Hindlimb muscle (tissue), 1 donor: ENCODE results near the gene STUM. TPM values are rescaled to one million over a fixed set of nuclear protein-coding genes. Genes with fewer than 3 reads are reported as not detected.
"Not testable (repeated sequence)": the region's sequence is repeated elsewhere in the genome, so short reads cannot be mapped to it uniquely, and the experiment has no call there.

Experiments used
- DNase-seq: peaks from one replicate; pipeline ENCODE4 v3.0.0-alpha.2; 2013
- polyA plus RNA-seq: library from polyadenylated mRNA; unstranded; fragments of 120-200 nt; gene quantifications from one replicate; pipeline ENCODE4 v1.2.1, GENCODE V29; 2013; ENCODE audit not compliant: insufficient read length

The STUM gene
- polyA plus RNA-seq, 1 donor, result 20.5 TPM

DNA sequence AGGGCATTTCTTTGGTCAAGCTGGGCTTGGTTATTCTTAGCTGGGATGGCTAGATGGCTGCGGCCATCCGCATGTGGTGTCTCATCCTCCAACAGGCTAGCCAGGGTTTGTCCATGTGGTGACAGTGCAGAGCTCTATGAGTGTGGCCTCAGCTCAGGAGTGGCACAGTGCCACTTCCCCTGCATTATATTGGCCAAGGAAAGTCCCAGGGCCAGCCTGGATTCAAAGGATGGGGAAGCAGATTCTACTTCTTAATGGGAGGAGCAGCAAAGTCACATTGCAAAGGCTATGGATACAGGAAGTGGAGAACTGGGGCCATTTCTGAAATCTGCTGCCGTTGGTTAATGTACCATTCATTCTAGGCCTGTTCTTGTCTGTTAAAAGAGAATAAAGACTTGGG is 34.4 kb downstream of the STUM start:
- DNase-seq, result no peak

DNA sequence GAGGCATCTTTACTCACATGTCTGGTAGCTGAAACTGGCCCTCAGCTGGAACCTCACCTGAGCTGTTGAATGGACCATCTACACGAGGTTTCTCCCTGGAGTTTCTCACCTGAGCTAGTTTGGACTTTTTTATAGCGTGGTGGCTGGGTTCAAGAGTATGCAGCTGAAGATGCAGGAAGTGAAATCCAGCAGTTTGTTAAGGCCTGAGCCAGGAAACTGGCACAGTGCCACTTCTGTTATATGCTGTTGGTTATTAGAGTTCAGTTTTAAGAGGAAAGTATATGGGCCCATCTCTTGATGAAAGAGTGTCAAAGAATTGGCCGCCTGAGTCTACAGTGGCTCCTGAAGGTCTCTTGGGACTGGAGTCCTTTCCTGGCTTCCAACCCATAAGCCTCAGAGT is 35.6 kb downstream of the STUM start:
- no peak for DNase-seq

DNA sequence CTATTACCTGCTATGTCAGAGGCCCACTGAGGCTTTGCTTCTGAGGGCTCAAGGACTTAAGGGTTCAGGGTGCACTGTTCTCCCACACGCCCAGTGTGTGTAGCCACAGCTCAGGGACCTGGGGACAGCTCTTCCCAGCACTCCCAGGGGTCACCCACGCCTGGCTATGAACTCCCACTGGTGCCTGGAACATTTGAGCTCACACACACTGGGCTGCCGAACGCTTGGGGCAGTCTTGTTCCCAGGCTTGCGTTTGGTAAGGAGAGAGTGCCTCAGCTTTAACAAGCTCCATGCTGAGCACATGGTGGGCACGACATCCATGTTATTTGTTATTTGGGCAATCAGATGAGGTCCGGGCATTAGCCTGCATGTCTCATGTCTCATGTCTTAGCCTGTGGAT is 37.6 kb downstream of the STUM start:
- no peak for DNase-seq

DNA sequence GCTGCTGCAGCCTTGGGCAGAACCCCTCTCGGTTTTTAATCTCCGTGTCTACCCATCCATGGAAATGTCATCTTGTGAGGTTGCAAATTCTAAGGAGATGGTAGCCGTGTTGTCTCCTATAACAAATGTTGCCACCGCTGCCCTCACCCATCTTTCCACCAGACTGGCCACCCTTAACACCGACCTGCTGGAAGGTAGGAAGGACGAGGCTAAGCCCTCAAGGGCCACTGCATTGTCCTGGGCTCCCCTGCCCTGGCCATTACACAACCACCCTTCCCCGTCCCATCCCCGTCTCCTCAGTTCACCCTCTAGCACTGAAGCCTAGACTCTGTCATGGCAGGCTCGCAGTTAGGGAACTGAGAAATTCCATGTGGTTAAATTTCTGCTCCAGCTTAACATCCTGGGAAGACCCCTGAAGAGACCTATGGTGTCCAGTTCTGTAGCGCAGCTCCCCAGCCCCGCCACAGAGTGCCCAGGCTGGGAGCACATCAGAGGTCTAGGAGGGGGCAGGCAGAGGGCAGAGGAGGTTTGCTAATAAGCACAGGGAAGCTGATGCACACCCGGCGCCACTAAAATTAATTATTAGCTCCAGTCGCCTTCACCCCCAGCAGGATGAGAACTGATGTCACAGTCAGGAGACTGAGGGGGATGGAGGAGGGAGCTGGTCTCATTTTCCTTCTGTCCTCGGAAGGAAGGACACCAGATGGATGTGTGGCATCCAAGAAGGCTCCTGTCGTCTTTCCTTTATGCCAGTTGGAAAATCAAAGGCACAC is 38.3 kb downstream of the STUM start:
- no peak for DNase-seq

DNA sequence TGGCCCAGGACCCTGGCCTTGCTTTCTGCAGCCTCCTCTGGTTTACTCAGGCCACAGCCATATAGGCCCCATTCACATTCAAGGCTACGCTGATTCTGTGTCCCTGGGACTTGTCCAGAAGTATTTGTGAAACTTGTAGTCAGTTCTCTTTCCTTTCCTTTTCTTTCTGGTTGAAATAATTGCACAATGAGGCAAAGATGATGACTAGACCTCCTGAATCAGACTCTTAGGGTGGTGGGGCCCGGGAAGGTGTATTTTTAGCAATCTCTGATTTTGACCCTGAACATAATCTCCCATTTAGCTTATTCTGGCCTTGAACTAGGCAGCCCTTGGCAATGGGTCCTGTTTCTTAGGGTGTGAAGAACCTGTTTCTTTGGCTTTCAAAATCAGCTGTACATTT is 39.9 kb downstream of the STUM start:
- no peak for DNase-seq

DNA sequence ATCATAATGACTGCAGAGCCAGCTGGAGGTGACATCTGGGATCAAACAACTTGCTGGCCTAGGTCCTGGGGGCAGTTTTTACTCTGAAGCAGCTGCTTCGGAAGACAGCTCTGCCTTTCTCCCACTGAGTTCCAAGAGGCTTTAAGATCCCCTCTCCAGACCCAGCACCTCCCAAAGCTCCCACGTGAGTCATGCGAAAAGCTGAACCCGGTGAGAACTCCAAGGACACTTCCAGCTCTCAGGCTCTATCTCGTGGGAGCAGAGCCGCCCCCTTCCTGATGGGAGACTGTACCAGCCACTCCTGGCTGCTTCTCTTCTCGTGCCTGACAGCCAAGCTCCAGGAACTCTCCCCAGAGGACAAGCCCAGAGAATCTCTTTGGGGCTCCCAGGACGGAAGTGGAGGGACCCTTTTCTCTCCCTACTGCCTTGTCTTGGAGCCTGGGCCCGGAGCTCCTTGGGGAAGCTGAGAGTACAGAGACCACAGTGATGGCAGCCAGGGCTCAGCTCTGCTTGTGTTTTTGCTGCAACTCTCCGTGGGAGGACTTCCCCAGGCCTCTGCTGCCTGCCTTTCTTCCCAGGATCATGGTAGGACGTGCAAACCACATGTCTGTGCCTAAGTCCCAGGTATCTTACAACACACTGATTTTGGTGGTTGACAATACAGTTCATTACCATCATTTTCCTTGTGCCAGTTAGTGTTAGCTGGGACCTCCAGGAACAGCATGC is 40.6 kb downstream of the STUM start:
- no peak for DNase-seq

DNA sequence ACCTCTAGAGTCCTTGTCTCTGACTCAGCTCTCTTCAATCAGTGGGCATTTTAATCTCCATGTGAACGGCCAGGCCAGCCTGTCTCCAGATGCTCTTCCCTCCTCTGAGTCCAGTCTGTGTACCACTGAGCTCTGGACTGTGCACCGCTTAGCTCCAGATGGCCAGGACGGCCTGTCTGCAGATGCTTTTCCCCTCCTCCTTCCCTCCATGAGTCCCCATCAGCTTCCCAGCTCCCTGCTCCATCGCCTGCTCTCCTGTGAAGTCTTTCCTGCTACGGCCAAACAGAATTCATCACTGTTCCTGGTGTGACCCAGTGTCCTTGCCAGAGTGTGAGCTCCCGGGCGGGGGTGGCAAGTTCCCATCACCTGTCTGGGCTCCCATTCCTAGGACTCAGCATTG is 42.0 kb downstream of the STUM start:
- no peak for DNase-seq

DNA sequence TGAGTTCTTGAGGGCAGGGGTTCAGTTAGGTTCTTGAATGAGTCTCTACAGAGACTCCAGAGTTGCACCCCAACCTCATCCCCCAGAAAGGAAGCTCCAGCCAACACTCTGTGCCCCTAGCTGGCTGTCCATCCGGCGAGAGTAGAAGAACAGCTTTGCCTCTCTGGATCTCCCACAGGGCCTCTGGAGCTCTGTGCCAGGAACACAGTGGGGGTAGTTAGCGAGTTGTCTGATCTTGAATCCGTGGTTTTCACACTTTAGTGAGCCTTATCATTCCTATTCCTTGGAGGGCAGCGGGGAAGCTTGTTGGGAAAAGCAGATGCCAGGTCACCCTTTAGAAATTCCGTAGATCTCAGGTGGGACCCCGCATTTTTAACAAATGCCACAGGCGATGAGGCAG is 45.0 kb downstream of the STUM start:
- no peak for DNase-seq

DNA sequence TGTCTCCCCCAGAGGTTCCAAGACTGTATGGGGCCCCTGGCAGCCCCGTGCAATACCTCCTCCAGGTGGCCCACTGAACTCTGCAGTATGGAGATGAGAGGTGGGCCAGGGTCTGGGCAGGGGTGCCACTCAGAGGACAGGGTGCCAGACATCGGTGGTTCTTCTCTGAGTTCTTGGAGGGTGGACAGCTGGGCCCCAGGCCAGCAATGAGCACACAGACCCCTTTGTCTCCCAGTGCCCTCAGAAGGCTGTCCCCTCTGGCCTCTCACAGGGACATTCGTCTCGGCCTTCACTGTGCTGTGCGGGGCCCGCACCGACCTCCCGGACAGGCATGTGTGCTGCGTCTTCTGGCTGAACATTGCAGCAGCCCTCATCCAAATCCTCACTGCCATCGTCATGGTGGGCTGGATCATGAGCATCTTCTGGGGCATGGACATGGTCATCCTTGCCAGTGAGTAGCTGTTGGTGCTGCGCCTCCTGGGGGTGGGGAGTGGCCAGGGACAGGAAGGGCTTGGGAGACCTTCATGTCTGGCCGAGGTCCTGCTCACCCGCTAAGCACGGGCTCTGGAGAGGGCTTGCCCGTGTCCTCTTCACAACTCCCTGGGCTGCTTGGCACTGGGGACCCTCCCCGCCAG is 48.1 kb downstream of the STUM start:
- no peak for DNase-seq

DNA sequence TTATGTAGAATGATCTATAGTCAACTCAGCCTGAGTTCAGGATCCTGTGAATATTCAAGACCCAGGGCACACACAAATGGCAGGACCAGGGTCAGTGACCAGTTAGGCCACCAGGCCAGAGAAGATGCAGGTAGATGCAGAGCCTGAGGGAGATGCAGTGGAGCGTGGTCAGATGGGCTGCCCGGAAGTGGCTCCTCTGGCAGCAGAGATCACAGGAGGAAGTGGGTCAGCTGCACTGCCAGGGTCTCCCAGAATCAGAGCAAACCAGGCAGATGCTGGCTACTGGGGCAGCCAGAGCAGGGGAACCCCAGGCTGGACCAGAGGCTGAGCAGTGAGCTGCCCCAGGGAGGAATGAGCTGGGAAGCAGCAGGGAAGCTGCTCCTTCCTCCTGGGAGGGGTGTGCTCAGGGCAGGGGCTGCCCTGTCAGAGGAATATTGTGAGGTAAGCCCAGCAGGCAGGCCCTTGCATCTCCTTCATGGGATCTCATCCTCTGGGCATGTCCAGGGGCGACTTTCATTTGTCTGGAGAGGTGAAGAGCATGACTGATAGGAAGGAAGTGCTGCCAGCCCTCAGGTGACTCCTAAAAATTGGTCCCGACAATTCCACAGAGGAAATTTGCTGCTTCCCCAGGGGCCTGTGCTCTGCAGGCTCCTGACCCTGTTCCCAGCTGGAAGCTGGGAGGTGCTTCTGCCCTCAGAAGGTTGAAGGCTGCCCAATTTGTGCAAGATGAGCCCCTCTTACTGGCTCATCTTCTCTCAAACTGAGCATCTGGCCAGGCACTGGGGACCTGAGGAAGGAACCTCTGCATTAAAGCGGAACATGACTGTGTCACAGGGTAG is 49.3 kb downstream of the STUM start:
- no peak for DNase-seq

DNA sequence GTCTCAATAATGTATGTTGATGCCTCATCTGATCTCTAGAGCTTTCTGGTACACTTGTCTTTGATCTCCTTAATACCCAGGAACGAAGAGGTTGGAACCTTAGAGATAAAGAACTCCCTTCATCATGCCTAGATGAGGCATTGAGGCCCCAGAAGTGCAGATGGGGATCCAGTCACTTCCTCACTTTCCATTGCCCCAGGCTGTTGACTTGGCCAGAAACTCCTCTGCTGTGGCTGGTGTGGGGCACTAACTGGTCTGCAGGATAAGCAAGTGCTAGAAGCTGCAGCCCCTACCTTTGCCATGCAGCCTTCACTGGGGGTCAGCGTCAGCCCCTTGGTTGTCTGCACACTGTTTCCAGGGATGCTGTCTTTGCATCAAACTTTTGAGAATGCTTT is 49.9 kb downstream of the STUM start:
- DNase-seq, result no peak

DNA sequence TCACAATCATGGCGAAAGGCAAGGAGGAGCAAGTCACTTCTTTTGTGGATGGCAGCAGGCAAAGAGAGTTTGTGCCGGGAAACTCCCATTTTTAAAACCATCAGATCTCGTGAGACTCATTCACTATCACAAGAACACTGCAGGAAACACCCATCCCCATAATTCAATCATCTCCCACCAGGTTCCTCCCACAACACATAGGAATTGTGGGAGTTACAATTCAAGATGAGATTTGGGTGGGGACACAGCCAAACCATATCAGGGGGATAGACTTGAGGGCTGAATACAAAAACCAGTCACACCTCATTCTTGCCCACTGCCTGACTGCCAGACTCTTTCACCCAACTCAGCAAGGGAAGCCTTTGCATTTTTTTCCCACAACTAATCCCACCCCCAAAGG is 50.4 kb downstream of the STUM start:
- DNase-seq, result not testable (repeated sequence)

DNA sequence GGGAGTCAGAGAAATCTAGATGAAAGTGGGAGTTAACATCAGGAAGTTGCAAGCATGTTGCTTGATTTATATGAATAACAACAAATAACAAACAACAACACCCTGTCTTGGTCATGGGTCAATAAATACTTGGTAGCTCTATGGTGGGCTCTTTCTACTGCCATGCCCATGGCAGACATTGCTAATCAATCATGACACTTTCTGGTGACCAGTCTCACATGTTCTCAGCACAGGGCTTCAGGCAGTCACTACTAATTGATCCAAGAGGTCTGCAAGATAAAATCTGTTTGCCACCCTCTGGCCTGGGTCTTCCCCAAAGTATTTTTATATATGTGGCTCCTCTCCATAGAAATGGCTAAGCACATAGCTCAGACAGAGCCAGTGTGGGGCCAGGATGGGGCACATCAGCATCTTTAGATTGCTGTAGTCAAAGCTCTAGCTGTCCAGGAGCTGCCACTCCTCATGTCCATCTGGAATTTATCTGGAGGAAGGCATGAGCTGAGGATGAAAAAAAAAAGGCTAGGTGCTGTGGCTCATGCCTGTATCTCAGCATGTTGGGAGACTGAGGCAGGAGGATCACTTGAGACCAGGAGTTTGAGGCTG is 51.2 kb downstream of the STUM start:
- no peak for DNase-seq

DNA sequence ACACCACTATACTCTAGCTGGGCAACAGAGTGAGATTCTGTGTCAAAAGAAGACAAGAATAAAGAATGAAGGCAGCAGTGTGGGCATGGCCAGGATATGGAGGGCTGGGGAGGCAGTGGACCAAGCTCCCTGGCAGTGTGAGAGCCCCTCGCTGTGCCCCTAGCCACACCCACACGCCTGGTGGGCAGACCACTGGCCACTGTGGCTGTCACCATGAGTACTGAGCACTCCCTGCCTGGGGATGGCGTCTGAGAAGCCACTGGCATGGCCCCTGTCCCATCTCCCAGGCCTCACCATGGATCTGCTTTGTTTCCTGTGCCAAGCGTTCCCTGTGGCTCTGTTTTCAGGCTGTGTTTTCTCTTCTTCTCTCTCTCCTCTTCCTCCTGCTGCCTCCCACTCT is 51.7 kb downstream of the STUM start:
- DNase-seq, result no peak

DNA sequence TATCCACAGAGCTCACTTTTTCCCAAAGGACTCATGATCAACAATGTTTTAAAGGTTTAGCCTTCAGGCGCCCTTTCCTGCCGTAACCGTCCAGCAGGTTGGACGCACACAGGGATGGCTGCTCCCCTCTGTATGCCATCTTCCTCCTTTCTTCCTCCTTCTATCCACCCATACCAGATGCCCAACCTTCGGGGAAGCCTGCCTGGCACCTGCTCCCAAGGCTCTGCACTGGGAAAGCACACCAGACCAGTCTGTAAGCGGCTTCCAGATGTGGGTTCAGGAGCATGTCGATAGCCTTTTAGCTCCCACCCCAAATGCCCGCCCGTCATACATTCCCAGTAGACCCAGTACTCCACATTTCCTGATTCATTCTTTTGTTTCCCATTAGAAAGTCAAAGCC is 52.9 kb downstream of the STUM start:
- no peak for DNase-seq

DNA sequence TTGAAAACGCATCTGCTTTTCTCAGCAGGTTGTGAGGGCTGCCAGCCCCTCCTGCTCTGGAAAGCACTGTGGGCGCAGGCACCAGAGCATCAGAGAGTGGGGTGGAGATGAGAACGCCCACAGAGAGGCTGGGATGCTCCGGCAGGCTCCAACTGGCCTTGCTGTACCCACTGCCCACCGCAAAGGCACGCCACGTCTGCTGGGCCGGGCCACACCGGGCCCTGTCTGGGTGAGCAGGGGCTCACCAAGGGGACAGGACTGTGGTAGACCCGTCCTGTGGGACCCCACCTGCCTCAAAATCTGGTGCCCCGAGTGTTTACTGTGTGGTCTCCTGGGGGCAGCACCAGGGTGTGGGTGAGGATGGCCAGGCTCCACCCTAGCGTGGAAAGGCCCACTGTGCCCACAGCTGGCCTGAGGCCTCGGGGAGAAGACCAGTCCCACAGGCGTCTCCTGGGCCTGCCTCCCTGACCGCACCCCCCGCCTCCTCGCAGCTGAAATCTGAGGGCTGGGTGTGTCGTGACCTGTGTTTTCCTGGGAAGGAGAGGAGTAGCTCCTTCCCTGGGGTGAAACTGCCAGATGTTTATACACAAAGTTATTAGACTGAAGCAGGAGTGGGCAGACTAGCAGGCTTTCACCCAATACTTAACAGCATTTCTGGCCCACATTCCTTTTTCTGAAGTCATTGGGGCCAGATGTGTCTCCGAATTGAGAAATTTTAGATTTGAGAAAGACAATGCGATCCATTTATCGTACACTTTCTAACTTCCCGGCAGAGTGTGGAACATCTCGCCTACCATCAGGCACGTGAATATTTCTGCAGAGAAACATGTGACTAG is 53.8 kb downstream of the STUM start:
- DNase-seq, result peak; percentile 56

DNA sequence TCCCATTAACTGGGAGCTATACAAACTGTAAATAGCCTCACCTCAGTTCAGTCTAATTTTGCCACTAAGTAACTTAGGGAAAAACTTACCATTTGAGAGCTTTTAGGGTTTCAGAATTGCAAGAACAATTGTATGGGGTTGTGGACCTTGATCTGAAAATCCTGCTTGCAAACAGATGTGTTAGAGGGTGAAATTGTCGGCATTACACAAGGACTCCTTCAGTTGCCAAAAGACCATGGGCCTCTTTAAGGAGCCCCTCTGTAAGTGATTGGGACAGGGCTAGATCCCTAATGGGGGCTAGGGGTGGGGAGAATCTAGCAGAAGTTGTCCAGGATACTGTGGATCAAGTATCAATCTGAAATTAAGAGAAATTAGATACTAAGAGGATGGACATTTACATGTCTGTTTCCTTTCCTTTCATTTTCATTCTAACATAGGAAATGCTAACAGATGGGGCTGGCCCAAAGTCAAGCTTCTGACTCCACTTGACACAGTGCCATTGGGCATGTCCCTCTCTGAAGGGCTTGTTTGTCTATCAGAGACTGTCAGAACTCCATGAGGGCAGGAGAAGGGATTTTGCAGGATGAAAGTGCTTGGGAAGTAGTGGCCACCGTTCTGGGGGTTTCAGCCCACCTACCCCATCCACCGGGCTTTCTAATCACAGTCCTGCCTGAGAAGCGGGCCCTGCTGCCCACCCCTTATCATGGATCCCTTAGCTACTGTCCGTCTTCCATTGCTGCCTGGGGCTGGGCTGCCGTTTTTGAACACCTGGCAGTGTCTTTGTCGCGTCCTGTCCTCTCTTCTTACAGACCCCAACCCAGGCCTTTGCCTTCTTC is 54.7 kb downstream of the STUM start:
- peak; percentile 67 for DNase-seq

DNA sequence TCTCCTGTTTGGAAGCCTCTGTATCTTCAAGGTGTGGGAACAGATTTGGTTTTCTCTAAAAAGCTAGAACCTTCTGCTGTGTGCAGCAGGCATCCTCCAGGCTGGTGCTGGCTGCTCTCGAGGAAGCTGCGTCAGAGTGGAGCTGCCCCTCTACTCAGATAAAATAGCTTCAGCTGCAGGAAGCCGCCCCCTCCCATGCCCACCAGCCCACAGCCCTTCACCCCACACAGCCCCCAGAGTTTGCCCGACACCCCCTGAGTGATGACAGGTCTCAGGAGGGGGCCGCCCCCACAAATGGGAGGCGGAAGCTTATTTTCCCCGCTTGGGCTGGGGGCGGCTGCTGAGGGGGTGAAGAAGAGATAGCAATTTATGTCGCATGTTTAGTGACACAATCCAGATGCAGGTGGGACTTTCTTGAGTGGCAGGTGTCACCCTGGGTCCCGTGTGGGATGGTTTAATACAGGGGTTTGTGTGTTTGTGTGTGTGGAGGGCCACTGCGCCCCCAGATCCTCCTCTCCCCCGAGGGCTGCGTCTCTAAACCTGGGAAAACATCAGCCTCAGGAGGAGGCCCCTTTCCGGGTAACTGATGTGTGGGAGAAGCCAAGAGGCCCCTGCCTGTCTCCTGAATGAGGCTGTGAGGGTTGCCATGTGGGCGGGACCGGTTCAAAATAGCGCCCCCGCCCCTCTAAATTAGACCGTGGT is 55.4 kb downstream of the STUM start:
- no peak for DNase-seq

DNA sequence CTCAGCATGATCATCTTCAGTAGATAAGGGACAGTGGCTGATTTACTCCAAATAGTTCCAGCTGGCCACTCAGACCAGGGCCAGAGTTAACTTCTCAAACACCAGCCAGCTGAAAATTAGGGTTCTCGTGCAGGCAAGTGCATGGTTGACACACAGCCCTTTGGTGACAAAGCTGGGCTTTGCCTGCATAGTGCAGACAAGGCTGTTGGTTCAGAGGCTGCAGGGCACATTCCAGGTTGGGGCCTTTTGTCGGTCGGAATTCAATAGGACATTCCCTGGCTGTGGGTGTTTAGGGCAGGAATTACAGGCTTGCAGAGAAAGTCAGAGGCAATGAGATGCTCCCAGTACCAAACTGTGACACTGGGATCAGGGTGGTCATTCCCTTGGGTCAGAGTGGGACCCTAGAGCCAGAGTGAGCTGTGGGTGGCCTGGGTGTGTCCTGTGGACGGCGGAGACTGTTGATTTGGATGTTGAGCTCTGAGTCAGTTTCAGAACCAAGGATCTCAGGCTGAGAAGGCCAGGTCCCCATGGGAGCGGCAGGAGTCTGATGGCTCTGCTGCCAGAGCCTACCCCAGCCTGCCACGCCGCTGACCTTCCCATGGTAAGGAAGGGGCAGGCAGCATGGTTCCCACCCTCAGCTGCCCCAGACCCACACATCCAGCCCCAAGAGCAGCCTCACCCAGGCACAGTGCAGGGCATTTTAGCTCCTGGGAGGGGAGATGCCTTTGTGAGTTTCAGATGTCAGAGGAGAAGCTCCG is 56.2 kb downstream of the STUM start:
- DNase-seq, result no peak
